ENCODE data around the gene PRR15. TPM values are rescaled to one million over a fixed set of nuclear protein-coding genes. Genes with fewer than 3 reads are reported as not detected.

The PRR15 gene
- total and polyA plus RNA-seq, 2 of the 4 experiments (the other 2 are of a cell fraction): not detected

DNA sequence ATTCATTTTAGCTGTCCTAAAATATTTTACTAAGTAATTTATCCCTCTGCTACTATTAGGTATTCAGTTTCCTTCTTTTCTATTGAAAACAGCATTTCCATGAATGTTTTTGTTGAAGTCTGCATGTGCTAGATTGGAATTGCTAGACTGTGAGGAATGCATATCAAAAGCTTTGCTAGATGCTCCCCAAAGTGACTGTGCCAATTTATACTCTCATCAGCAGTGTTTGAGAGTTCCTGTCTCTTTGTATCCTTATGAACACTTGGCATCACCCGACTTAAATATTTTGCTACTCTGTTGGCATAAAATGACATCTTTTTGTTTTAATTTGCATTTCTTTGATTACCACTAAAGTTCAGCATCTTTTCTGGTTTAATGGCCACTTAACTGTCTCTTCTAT lies 45.0 kb upstream of the PRR15 start:
- H2AK9ac ChIP-seq (replicated peaks; ENCODE audit: low read depth, low read length, poor library complexity): no peak overlapping the region
- no peak overlapping the region for H2AK5ac ChIP-seq (ENCODE audit: low read depth, low read length)
- H3K4ac ChIP-seq (ENCODE audit: low read depth, low read length): no peak overlapping the region
- in situ Hi-C loops (cut with MboI; ENCODE audit: low sequenced_read_pairs): no loop called here
- H3K18ac ChIP-seq (ENCODE audit: low read depth, low read length): no peak overlapping the region
- H3K14ac ChIP-seq (replicated peaks; ENCODE audit: low read depth, low read length): no peak overlapping the region
- H2BK120ac ChIP-seq (ENCODE audit: low read depth, low read length): no peak overlapping the region
- no peak overlapping the region for H3K9ac ChIP-seq (ENCODE audit: low read depth, low read length)
- H3K4me2 ChIP-seq (ENCODE audit: low read depth, low read length): no peak overlapping the region
- no peak overlapping the region for H4K91ac ChIP-seq (ENCODE audit: insufficient read depth, low read depth, low read length)
- WGBS, 2 experiments (ENCODE audit: extremely low coverage in 2 of 2, insufficient read length in 1 of 2): no CpG with 5 or more reads among the region's 1 CpG
- ChIA-PET CTCF (no interaction called here), POLR2A (ENCODE audit: unreplicated experiment) (no interaction called here)
- intact Hi-C loops (cut with micrococcal nuclease): no loop called here
- no peak overlapping the region for H2BK15ac ChIP-seq (ENCODE audit: low read depth, low read length)
- H4K20me1 ChIP-seq (ENCODE audit: insufficient read depth, low read length): no peaks in the 10 kb centered on the region
- no peak for ATAC-seq (ENCODE audit: low read depth)
- TF ChIP-seq RFX5 (IDR thresholded peaks at IDR 0.05; ENCODE audit: low read depth, low read length) (no peak), CTCF (conservative IDR thresholded peaks at IDR 0.05; ENCODE audit: low read depth, low read length) (no peak), CEBPB (IDR thresholded peaks at IDR 0.05; ENCODE audit: low read depth, low read length) (no peak), NFE2L2 (IDR thresholded peaks at IDR 0.05; ENCODE audit: low read depth, low read length) (no peak), RAD21 (IDR thresholded peaks at IDR 0.05; ENCODE audit: low read length) (no peak), FOS (IDR thresholded peaks at IDR 0.05; ENCODE audit: low read depth, low read length) (no peak), MXI1 (IDR thresholded peaks at IDR 0.05; ENCODE audit: borderline replicate concordance, low read depth, low read length) (no peak)
- H3K4me3 ChIP-seq (ENCODE audit: insufficient read depth, low read depth, low read length): no peak overlapping the region
- no peak overlapping the region for H3K23ac ChIP-seq (ENCODE audit: low read depth, low read length)
- no peaks in the 10 kb centered on the region for H3K79me1 ChIP-seq (ENCODE audit: low read depth in 1 of 2, low read length in 2 of 2)
- no peak overlapping the region for H2AFZ ChIP-seq (replicated peaks; ENCODE audit: low read length, poor library complexity)
- dilution Hi-C loops (cut with HindIII; ENCODE audit: low sequenced_read_pairs, unreplicated experiment): no loop called here
- H3K27me3 ChIP-seq (ENCODE audit: control insufficient read depth, insufficient read depth, low read length): no peaks in the 10 kb centered on the region
- DNase-seq: no peak
- no peak overlapping the region for H3K27ac ChIP-seq (ENCODE audit: insufficient read depth, low read length)
- no peaks in the 10 kb centered on the region for H3K36me3 ChIP-seq (ENCODE audit: control insufficient read depth, insufficient read depth, low read length)
- no peaks in the 10 kb centered on the region for H3K9me1 ChIP-seq (ENCODE audit: insufficient read depth, low read length)
- no peak overlapping the region for H4K8ac ChIP-seq (ENCODE audit: low read depth in 2 of 2, low read length in 2 of 2)
- no peaks in the 10 kb centered on the region for H3K9me3 ChIP-seq (ENCODE audit: control insufficient read depth, insufficient read depth, low read length)
- no peak overlapping the region for H3K56ac ChIP-seq (ENCODE audit: extremely low read depth, insufficient read depth, low read length)
- no peak overlapping the region for H4K5ac ChIP-seq (ENCODE audit: low read depth, low read length)
- H3K4me1 ChIP-seq (ENCODE audit: control insufficient read depth, insufficient read depth, low read length): no peaks in the 10 kb centered on the region
- H2BK5ac ChIP-seq (ENCODE audit: low read depth, low read length, poor library complexity, severe bottlenecking): no peak overlapping the region
- H2BK20ac ChIP-seq (ENCODE audit: low read depth, low read length): no peak overlapping the region
- BruUV-seq (replicated peaks): no TSS peak
